ENCODE measurements around the gene CLEC20A. TPM values are rescaled to one million over a fixed set of nuclear protein-coding genes. Genes with fewer than 3 reads are reported as not detected.

Gene CLEC20A
- total RNA-seq, 1 experiment from 2014 or later = not detected

- intact Hi-C loops (cut with micrococcal nuclease; ENCODE audit: unreplicated experiment) = no loop called here
- BruUV-seq (replicated peaks) = no TSS peak
- ChIA-PET POLR2A (ENCODE audit: unreplicated experiment) (no interaction called here), CTCF (no interaction called here)
- no peaks in the 10 kb centered on the region for H3K36me3 ChIP-seq (ENCODE audit: low read depth)
- no peaks in the 10 kb centered on the region for H3K79me2 ChIP-seq (ENCODE audit: low read depth)
- H3F3A ChIP-seq (ENCODE audit: insufficient read depth, low read depth) = no peaks in the 10 kb centered on the region
- H3K4me2 ChIP-seq = no peak overlapping the region
- H3K9me2 ChIP-seq (ENCODE audit: insufficient read depth) = no peaks in the 10 kb centered on the region
- H3K4me3 ChIP-seq = no peak overlapping the region
- H3K4me1 ChIP-seq (replicated peaks; ENCODE audit: insufficient read depth) = no peaks in the 10 kb centered on the region
- H3K27me3 ChIP-seq (ENCODE audit: insufficient read depth, low read depth) = no peaks in the 10 kb centered on the region
- TF ChIP-seq CTCF (conservative IDR thresholded peaks at IDR 0.05) = no peak
- TF ChIP-seq EZH2 (IDR thresholded peaks at IDR 0.05; ENCODE audit: low read depth) = no peak
- no peak overlapping the region for H2AFZ ChIP-seq
- no peak overlapping the region for H3K27ac ChIP-seq
- no peaks in the 10 kb centered on the region for H4K20me1 ChIP-seq (ENCODE audit: insufficient read depth)
- DNase-seq = no peak
- H3K9me3 ChIP-seq (ENCODE audit: insufficient read depth, low read depth) = no peaks in the 10 kb centered on the region
Measured at GRCh38 chr1:178483251-178483957, 13.4 kb downstream of the CLEC20A start.

GRCh38 chr1:178477841-178478240 is 18.9 kb downstream of the CLEC20A start:
- Histone ChIP-seq H3K27ac (no peak overlapping the region), H3K4me3 (no peak overlapping the region), H3K27me3 (ENCODE audit: insufficient read depth, low read depth) (no peaks in the 10 kb centered on the region), H3K79me2 (ENCODE audit: low read depth) (no peaks in the 10 kb centered on the region), H3F3A (ENCODE audit: insufficient read depth, low read depth) (no peaks in the 10 kb centered on the region), H3K4me2 (no peak overlapping the region), H3K4me1 (replicated peaks; ENCODE audit: insufficient read depth) (no peaks in the 10 kb centered on the region), H3K36me3 (ENCODE audit: low read depth) (peaks cover 10% of the 10 kb centered on the region), H4K20me1 (ENCODE audit: insufficient read depth) (no peaks in the 10 kb centered on the region), H3K9me3 (ENCODE audit: insufficient read depth, low read depth) (no peaks in the 10 kb centered on the region), H2AFZ (no peak overlapping the region), H3K9me2 (ENCODE audit: insufficient read depth) (no peaks in the 10 kb centered on the region)
- ChIA-PET CTCF (no interaction called here), POLR2A (ENCODE audit: unreplicated experiment) (interaction anchor here (0.8 kb wide), 1 partner anchor 1403 kb away, joined by 5 read pairs; no protein-coding TSS in a partner anchor)
- no peak for DNase-seq
- no peak for TF ChIP-seq CTCF (conservative IDR thresholded peaks at IDR 0.05)
- TF ChIP-seq EZH2 (IDR thresholded peaks at IDR 0.05; ENCODE audit: low read depth) = no peak
- no TSS peak for BruUV-seq (replicated peaks)
- intact Hi-C loops (cut with micrococcal nuclease; ENCODE audit: unreplicated experiment) = no loop called here

GRCh38 chr1:178477373-178477772 is 19.4 kb downstream of the CLEC20A start:
- BruUV-seq (replicated peaks) = no TSS peak
- no peak for DNase-seq
- POLR2A ChIA-PET (ENCODE audit: unreplicated experiment) = no interaction called here
- no peak overlapping the region for H2AFZ ChIP-seq
- H4K20me1 ChIP-seq (ENCODE audit: insufficient read depth) = no peaks in the 10 kb centered on the region
- no peaks in the 10 kb centered on the region for H3K4me1 ChIP-seq (replicated peaks; ENCODE audit: insufficient read depth)
- CTCF ChIA-PET = no interaction called here
- H3K4me2 ChIP-seq = no peak overlapping the region
- H3F3A ChIP-seq (ENCODE audit: insufficient read depth, low read depth) = no peaks in the 10 kb centered on the region
- no peaks in the 10 kb centered on the region for H3K79me2 ChIP-seq (ENCODE audit: low read depth)
- H3K36me3 ChIP-seq (ENCODE audit: low read depth) = peaks cover 10% of the 10 kb centered on the region
- no peaks in the 10 kb centered on the region for H3K9me3 ChIP-seq (ENCODE audit: insufficient read depth, low read depth)
- no peak overlapping the region for H3K4me3 ChIP-seq
- no peaks in the 10 kb centered on the region for H3K9me2 ChIP-seq (ENCODE audit: insufficient read depth)
- TF ChIP-seq CTCF (conservative IDR thresholded peaks at IDR 0.05) = no peak
- no peaks in the 10 kb centered on the region for H3K27me3 ChIP-seq (ENCODE audit: insufficient read depth, low read depth)
- intact Hi-C loops (cut with micrococcal nuclease; ENCODE audit: unreplicated experiment) = no loop called here
- H3K27ac ChIP-seq = no peak overlapping the region
